Endothelial cell of umbilical vein (primary cell): ENCODE measurements around the gene WNT8B. TPM values are rescaled to one million over a fixed set of nuclear protein-coding genes. Genes with fewer than 3 reads are reported as not detected.
A peak's percentile ranks its signal among the peaks of the same experiment; 100 is the strongest.

ENCODE experiments used
- BruUV-seq: library from RNA; stranded (reverse); fragments of 400-500 nt; replicated peaks from 2 replicates; lab custom pipeline; 2021; lab: Mats Ljungman, UMichigan
- CTCF ChIA-PET: fragments of 300-600, 350-600 bp; sonication (Branson Sonifier 250); formaldehyde crosslinking; loops from one replicate; lab custom pipeline; 2021; ENCODE audit warnings: antibody characterized with exemption, inconsistent platforms; lab: Charles Lee
- POLR2A ChIA-PET: fragments of 300-600, 350-600 bp; sonication (Branson Sonifier 250); formaldehyde crosslinking; loops from one replicate; lab custom pipeline; 2021; ENCODE audit warnings: antibody characterized with exemption, inconsistent platforms; lab: Charles Lee
- DNase-seq: peaks from one replicate; pipeline ENCODE4 v3.0.0-alpha.2; 2011; ENCODE audit warnings: low read depth, low spot score
- FAIRE-seq: peaks from 2 replicates; lab custom pipeline; 2011; peaks lifted over from hg19 to GRCh38; lab: Jason Lieb, UNC
- H2AFZ ChIP-seq: 2 replicates; pipeline ENCODE4 v1.6.0; 2012; ENCODE audit warnings: low read depth, low read length, control low read depth, inconsistent platforms
- H3K27ac ChIP-seq: 2 replicates; pipeline ENCODE4 v1.5.1; 2011; ENCODE audit warnings: low read depth, mild to moderate bottlenecking, control low read depth, low read length, moderate library complexity; ENCODE audit not compliant: insufficient read depth
- H3K27me3 ChIP-seq, 2 experiments: 2 replicates each; pipeline versions ENCODE4 v1.6.0 to v1.6.1; 2011; ENCODE audit warnings: low read length in 2 of 2, mixed read lengths in 1 of 2; ENCODE audit not compliant: control insufficient read depth in 2 of 2, insufficient read depth in 2 of 2
- H3K36me3 ChIP-seq, 2 experiments: 2 replicates in 1 of 2; 3 replicates in 1 of 2; pipeline ENCODE4 v1.5.1; 2011; ENCODE audit warnings: low read length in 2 of 2, mild to moderate bottlenecking in 1 of 2, moderate library complexity in 1 of 2; ENCODE audit not compliant: control insufficient read depth in 2 of 2, insufficient read depth in 2 of 2; ENCODE audit errors: extremely low read depth in 1 of 2
- H3K4me1 ChIP-seq: 3 replicates; pipeline ENCODE4 v1.5.1; 2011; ENCODE audit warnings: mild to moderate bottlenecking, low read length; ENCODE audit not compliant: control insufficient read depth, insufficient read depth; ENCODE audit errors: extremely low read depth
- H3K4me2 ChIP-seq: 2 replicates; pipeline ENCODE4 v1.6.1; 2011; ENCODE audit warnings: low read length, control low read depth, mixed read lengths; ENCODE audit not compliant: insufficient read depth
- H3K4me3 ChIP-seq, 3 experiments: fragments of 200-600 bp in 1 of 3; sonication (generic), shearing (Covaris generic) in 1 of 3; replicated peaks in 1 of 3; 2 replicates each; pipeline ENCODE4 v1.5.1; 2011 to 2016; ENCODE audit warnings: control low read depth in 3 of 3, low read length in 3 of 3, mild to moderate bottlenecking in 2 of 3, inconsistent platforms in 1 of 3, low read depth in 1 of 3, moderate library complexity in 1 of 3; ENCODE audit not compliant: insufficient read depth in 1 of 3
- H3K79me2 ChIP-seq: 2 replicates; pipeline ENCODE4 v1.6.0; 2012; ENCODE audit warnings: low read length, inconsistent platforms; ENCODE audit not compliant: control insufficient read depth, insufficient read depth
- H3K9ac ChIP-seq: replicated peaks from 2 replicates; pipeline ENCODE3; 2011; ENCODE audit warnings: low read length, control low read depth; ENCODE audit not compliant: insufficient read depth; ENCODE audit errors: extremely low read depth
- H3K9me1 ChIP-seq: replicated peaks from 3 replicates; pipeline ENCODE4 v1.6.0; 2011; ENCODE audit warnings: mild to moderate bottlenecking, low read length; ENCODE audit not compliant: control insufficient read depth, insufficient read depth; ENCODE audit errors: extremely low read depth
- H3K9me3 ChIP-seq: replicated peaks from 2 replicates; pipeline ENCODE4 v1.5.1; 2012; ENCODE audit warnings: low read length, inconsistent platforms; ENCODE audit not compliant: control insufficient read depth, insufficient read depth
- H4K20me1 ChIP-seq: replicated peaks from 2 replicates; pipeline ENCODE3; 2011; ENCODE audit warnings: mild to moderate bottlenecking, low read length; ENCODE audit not compliant: control insufficient read depth, insufficient read depth; ENCODE audit errors: extremely low read depth
- CTCF ChIP-seq, 2 donors: IDR thresholded peaks; 1 replicate in 1 of 2; 2 replicates in 1 of 2; pipeline ENCODE4 v1.5.1; 2011; ENCODE audit warnings: low read length in 2 of 2, mild to moderate bottlenecking in 2 of 2, moderate library complexity in 2 of 2, control low read depth in 1 of 2, inconsistent platforms in 1 of 2, low read depth in 1 of 2; ENCODE audit not compliant: insufficient read depth in 1 of 2; ENCODE audit errors: extremely low read depth in 1 of 2
- EZH2 ChIP-seq: IDR thresholded peaks from 2 replicates; pipeline ENCODE4 v1.6.1; 2012; ENCODE audit warnings: borderline replicate concordance, low read depth, mild to moderate bottlenecking, moderate library complexity, low read length, inconsistent platforms; ENCODE audit not compliant: severe bottlenecking
- FOS ChIP-seq: IDR thresholded peaks from 2 replicates; pipeline ENCODE4 v1.6.1; 2011; ENCODE audit warnings: mild to moderate bottlenecking, low read length, moderate library complexity, borderline replicate concordance; ENCODE audit not compliant: insufficient read depth
- GATA2 ChIP-seq: IDR thresholded peaks from 2 replicates; pipeline ENCODE4 v1.7.0; 2011; ENCODE audit warnings: low read depth, mild to moderate bottlenecking, moderate library complexity, mixed read lengths, low read length; ENCODE audit not compliant: insufficient read length, insufficient read depth
- JUN ChIP-seq: IDR thresholded peaks from 2 replicates; pipeline ENCODE4 v1.6.1; 2011; ENCODE audit warnings: borderline replicate concordance, low read depth; ENCODE audit not compliant: insufficient read length, insufficient read depth
- MAX ChIP-seq: IDR thresholded peaks from 2 replicates; pipeline ENCODE4 v1.6.1; 2011; ENCODE audit not compliant: insufficient read depth, insufficient read length
- MYC ChIP-seq: IDR thresholded peaks from one replicate; pipeline ENCODE4 v1.6.1; 2011; ENCODE audit warnings: mild to moderate bottlenecking, low read depth, low read length
- POLR2A ChIP-seq: IDR thresholded peaks from 2 replicates; pipeline ENCODE4 v1.6.1; 2012; ENCODE audit warnings: low read depth, mild to moderate bottlenecking, control low read depth, low read length
- POLR2AphosphoS5 ChIP-seq: IDR thresholded peaks from 2 replicates; pipeline ENCODE4 v1.6.1; 2012; ENCODE audit warnings: low read depth, mild to moderate bottlenecking, control low read depth, low read length, moderate library complexity; ENCODE audit not compliant: insufficient read depth
- dilution Hi-C: fragments of 300-500 bp; cut with MboI; formaldehyde crosslinking; loops from one replicate; pipeline ENCODE4 v1.15.0; 2019; ENCODE audit warnings: low sequenced_read_pairs; ENCODE audit not compliant: extremely low pct_ligation_motif_present
- intact Hi-C: fragments of 100-400 bp; cut with micrococcal nuclease; formaldehyde crosslinking; loops from one replicate; pipeline ENCODE4 v1.10.0; 2022
- polyA plus RNA-seq, 4 experiments: library from polyadenylated mRNA; depleted of rRNA in 3 of 4; stranded (reverse) in 3 of 4; unstranded in 1 of 4; fragments of >200 nt; gene quantifications; 2 replicates each; pipeline versions ENCODE4 v1.2.1 to v1.2.3, GENCODE V29; 2011 to 2012; ENCODE audit warnings: missing spikeins in 1 of 4
- total RNA-seq: library from RNA; stranded (reverse); gene quantifications from 2 replicates; pipeline ENCODE4 v1.2.3, GENCODE V29; 2021

The WNT8B gene
- total and polyA plus RNA-seq, 2 donors (not counting 3 experiments of a cell fraction or from before 2014, with no cell fraction given) = not detected

GRCh38 chr10:100485366-100485765 is 22.6 kb downstream of the WNT8B start:
- Histone ChIP-seq H3K27me3 (peaks cover 16 to 17% of the 10 kb centered on the region in 2 experiments), H3K9me1 (no peaks in the 10 kb centered on the region), H3K27ac (no peak overlapping the region), H3K4me1 (peaks cover 12% of the 10 kb centered on the region), H3K4me3 (no peak overlapping the region), H4K20me1 (no peaks in the 10 kb centered on the region), H3K36me3 (peaks cover 0 to 7% of the 10 kb centered on the region in 2 experiments), H3K9ac (no peak overlapping the region), H3K9me3 (no peaks in the 10 kb centered on the region), H3K4me2 (no peak overlapping the region), H3K79me2 (no peaks in the 10 kb centered on the region), H2AFZ (no peak overlapping the region)
- intact Hi-C loops = no loop called here
- dilution Hi-C loops = no loop called here
- BruUV-seq = no TSS peak
- FAIRE-seq (no peak), DNase-seq (peak; percentile 48)
- ChIA-PET CTCF (interaction anchor here (6.8 kb wide), 1 partner anchor 32 kb away, joined by 78 read pairs; no protein-coding TSS in a partner anchor), POLR2A (no interaction called here)
- TF ChIP-seq MAX = no peak
- no peak for TF ChIP-seq JUN
- TF ChIP-seq CTCF (IDR thresholded peaks at IDR 0.05; ENCODE audit: extremely low read depth in 1 of 2, insufficient read depth in 1 of 2, low read depth in 1 of 2, low read length in 2 of 2) = no peak
- TF ChIP-seq POLR2A = no peak
- no peak for TF ChIP-seq FOS
- TF ChIP-seq MYC = no peak
- TF ChIP-seq GATA2 = no peak
- no peak for TF ChIP-seq EZH2
- TF ChIP-seq POLR2AphosphoS5 = no peak
